IMR-90 (cell line): Measurements from ENCODE around the gene PRKCA. TPM values are rescaled to one million over a fixed set of nuclear protein-coding genes. Genes with fewer than 3 reads are reported as not detected.

Experiments
- ATAC-seq: fragments of 200-7000 bp; cut with Tn5 transposase; 2 replicates; pipeline ENCODE4 v1.9.1; 2020; ENCODE audit warnings: low read depth, mild to moderate bottlenecking, moderate library complexity
- BruUV-seq: library from RNA; stranded (reverse); fragments of 400-500 nt; replicated peaks from 2 replicates; lab custom pipeline; 2021; lab: Mats Ljungman, UMichigan
- CTCF ChIA-PET: fragments of 300-600 bp; formaldehyde crosslinking; extraction: SDS; loops from one replicate; lab custom pipeline; 2021; ENCODE audit warnings: antibody characterized with exemption; lab: Yijun Ruan, JAX
- POLR2A ChIA-PET: fragments of 300-600 bp; sonication (Branson Sonifier 250); formaldehyde crosslinking; loops from one replicate; lab custom pipeline; 2022; ENCODE audit warnings: antibody characterized with exemption; ENCODE audit not compliant: unreplicated experiment; lab: Charles Lee
- DNase-seq: peaks from one replicate; pipeline ENCODE4 v3.0.0; 2013
- H2AFZ ChIP-seq: replicated peaks from 2 replicates; pipeline ENCODE3; 2013; ENCODE audit warnings: low read length, mild to moderate bottlenecking; ENCODE audit not compliant: poor library complexity
- H2AK5ac ChIP-seq: 2 replicates; pipeline ENCODE4 v1.6.1; 2013; ENCODE audit warnings: low read depth, low read length, inconsistent platforms
- H2AK9ac ChIP-seq: replicated peaks from 2 replicates; pipeline ENCODE3; 2013; ENCODE audit warnings: mild to moderate bottlenecking, low read depth, low read length, moderate library complexity; ENCODE audit not compliant: poor library complexity
- H2BK120ac ChIP-seq: 2 replicates; pipeline ENCODE4 v1.6.1; 2013; ENCODE audit warnings: low read depth, low read length, inconsistent platforms
- H2BK15ac ChIP-seq: 3 replicates; pipeline ENCODE4 v1.6.1; 2013; ENCODE audit warnings: low read depth, low read length, inconsistent platforms
- H2BK20ac ChIP-seq: 2 replicates; pipeline ENCODE4 v1.6.1; 2013; ENCODE audit warnings: low read depth, mild to moderate bottlenecking, inconsistent platforms, low read length, moderate library complexity
- H2BK5ac ChIP-seq: 2 replicates; pipeline ENCODE4 v1.6.1; 2013; ENCODE audit warnings: mild to moderate bottlenecking, low read depth, low read length, inconsistent platforms; ENCODE audit not compliant: poor library complexity, severe bottlenecking
- H3K14ac ChIP-seq: replicated peaks from 2 replicates; pipeline ENCODE4 v1.6.1; 2013; ENCODE audit warnings: low read depth, low read length, inconsistent platforms
- H3K18ac ChIP-seq: 2 replicates; pipeline ENCODE4 v1.6.1; 2013; ENCODE audit warnings: low read depth, low read length, control low read depth
- H3K23ac ChIP-seq: 2 replicates; pipeline ENCODE4 v1.6.1; 2013; ENCODE audit warnings: low read depth, low read length, inconsistent platforms
- H3K27ac ChIP-seq: 2 replicates; pipeline ENCODE4 v1.5.1; 2013; ENCODE audit warnings: mild to moderate bottlenecking, control low read depth, low read length; ENCODE audit not compliant: insufficient read depth
- H3K27me3 ChIP-seq: 2 replicates; pipeline ENCODE4 v1.6.1; 2013; ENCODE audit warnings: low read length; ENCODE audit not compliant: control insufficient read depth, insufficient read depth
- H3K36me3 ChIP-seq: 2 replicates; pipeline ENCODE4 v1.6.1; 2013; ENCODE audit warnings: low read length, mixed read lengths; ENCODE audit not compliant: control insufficient read depth, insufficient read depth
- H3K4ac ChIP-seq: 2 replicates; pipeline ENCODE4 v1.6.1; 2013; ENCODE audit warnings: low read depth, low read length, inconsistent platforms
- H3K4me1 ChIP-seq: 2 replicates; pipeline ENCODE4 v1.6.1; 2013; ENCODE audit warnings: low read length, mixed read lengths; ENCODE audit not compliant: control insufficient read depth, insufficient read depth
- H3K4me2 ChIP-seq: 2 replicates; pipeline ENCODE4 v1.6.1; 2013; ENCODE audit warnings: low read depth, mild to moderate bottlenecking, control low read depth, low read length, moderate library complexity
- H3K4me3 ChIP-seq: 2 replicates; pipeline ENCODE4 v1.5.1; 2013; ENCODE audit warnings: low read depth, mild to moderate bottlenecking, control low read depth, low read length, moderate library complexity; ENCODE audit not compliant: insufficient read depth
- H3K56ac ChIP-seq: 2 replicates; pipeline ENCODE4 v1.6.1; 2013; ENCODE audit warnings: low read length, inconsistent platforms; ENCODE audit not compliant: insufficient read depth; ENCODE audit errors: extremely low read depth
- H3K79me1 ChIP-seq, 2 experiments: 2 replicates each; pipeline ENCODE4 v1.6.1; 2013; ENCODE audit warnings: low read length in 2 of 2, inconsistent platforms in 1 of 2, low read depth in 1 of 2
- H3K9ac ChIP-seq: 2 replicates; pipeline ENCODE4 v1.6.1; 2013; ENCODE audit warnings: low read depth, low read length, control low read depth
- H3K9me1 ChIP-seq: 2 replicates; pipeline ENCODE4 v1.6.1; 2013; ENCODE audit warnings: low read length, inconsistent platforms; ENCODE audit not compliant: insufficient read depth
- H3K9me3 ChIP-seq: 2 replicates; pipeline ENCODE4 v1.6.1; 2013; ENCODE audit warnings: low read length; ENCODE audit not compliant: control insufficient read depth, insufficient read depth
- H4K20me1 ChIP-seq: 2 replicates; pipeline ENCODE4 v1.6.1; 2013; ENCODE audit warnings: low read length, inconsistent platforms; ENCODE audit not compliant: insufficient read depth
- H4K5ac ChIP-seq: 2 replicates; pipeline ENCODE4 v1.6.1; 2013; ENCODE audit warnings: mild to moderate bottlenecking, low read depth, low read length, control low read depth
- H4K8ac ChIP-seq, 2 experiments: 2 replicates each; pipeline ENCODE4 v1.6.1; 2013; ENCODE audit warnings: low read depth in 2 of 2, low read length in 2 of 2, control low read depth in 1 of 2, inconsistent platforms in 1 of 2
- H4K91ac ChIP-seq: 2 replicates; pipeline ENCODE4 v1.6.1; 2013; ENCODE audit warnings: low read depth, low read length, inconsistent platforms; ENCODE audit not compliant: insufficient read depth
- CEBPB ChIP-seq: IDR thresholded peaks from 2 replicates; pipeline ENCODE4 v1.6.1; 2012; ENCODE audit warnings: low read depth, low read length, improper control_type of control experiment
- CHD1 ChIP-seq: IDR thresholded peaks from 2 replicates; pipeline ENCODE4 v1.6.1; 2012; ENCODE audit warnings: low read depth, low read length, improper control_type of control experiment
- CTCF ChIP-seq: conservative IDR thresholded peaks from 2 replicates; pipeline ENCODE4 v1.5.1; 2012; ENCODE audit warnings: mild to moderate bottlenecking, low read depth, low read length, improper control_type of control experiment
- MAFK ChIP-seq: IDR thresholded peaks from 2 replicates; pipeline ENCODE4 v1.6.1; 2012; ENCODE audit warnings: low read depth, low read length, improper control_type of control experiment
- MAZ ChIP-seq: IDR thresholded peaks from 2 replicates; pipeline ENCODE4 v1.6.1; 2012; ENCODE audit warnings: low read depth, mild to moderate bottlenecking, low read length, improper control_type of control experiment, moderate library complexity, borderline replicate concordance
- NFE2L2 ChIP-seq: fragments of 150-350 bp; IDR thresholded peaks from 2 replicates; pipeline ENCODE4 v1.6.1; 2016; ENCODE audit warnings: low read depth, mild to moderate bottlenecking, low read length
- RFX5 ChIP-seq: IDR thresholded peaks from 2 replicates; pipeline ENCODE4 v1.8.0; 2012; ENCODE audit warnings: low read depth, mild to moderate bottlenecking, low read length, moderate library complexity
- SMC3 ChIP-seq: fragments of 150-350 bp; IDR thresholded peaks from 2 replicates; pipeline ENCODE4 v1.6.1; 2016; ENCODE audit warnings: low read depth, mild to moderate bottlenecking, antibody characterized with exemption, low read length, moderate library complexity
- USF2 ChIP-seq: fragments of 150-350 bp; IDR thresholded peaks from 2 replicates; pipeline ENCODE4 v1.6.1; 2017; ENCODE audit warnings: mild to moderate bottlenecking, antibody characterized with exemption, low read length, low read depth
- WGBS, 2 experiments: methylation state at CpG; one replicate each; pipeline versions ENCODE4 v1.1.5 to v1.1.7; 2013; ENCODE audit warnings: missing lambda C conversion rate in 2 of 2; ENCODE audit not compliant: insufficient read length in 1 of 2; ENCODE audit errors: extremely low coverage in 2 of 2; 5-methylcytosine and 5-hydroxymethylcytosine counted together
- dilution Hi-C: fragments of 300-500 bp; cut with HindIII; formaldehyde crosslinking; loops from one replicate; pipeline ENCODE4 v1.14.3; 2018; ENCODE audit warnings: low sequenced_read_pairs; ENCODE audit not compliant: unreplicated experiment
- in situ Hi-C: fragments of 300-500 bp; cut with MboI; formaldehyde crosslinking; loops from 3 replicates; pipeline ENCODE4 v1.14.3; 2019; ENCODE audit warnings: low sequenced_read_pairs, inconsistent platforms, mixed read lengths
- intact Hi-C: fragments of 100-400 bp; cut with micrococcal nuclease; formaldehyde crosslinking; loops from 2 replicates; pipeline ENCODE4 v1.10.0; 2022
- polyA plus RNA-seq, 3 experiments: library from polyadenylated mRNA; depleted of rRNA; stranded (reverse); fragments of >200 nt; gene quantifications; 2 replicates each; pipeline ENCODE4 v1.2.3, GENCODE V29; 2012; ENCODE audit warnings: low replicate concordance in 1 of 3
- total RNA-seq: library from RNA; depleted of rRNA; stranded (reverse); fragments of >200 nt; gene quantifications from 2 replicates; pipeline ENCODE4 v1.2.3, GENCODE V29; 2012

The PRKCA gene
- total and polyA plus RNA-seq, 2 of the 4 experiments (the other 2 are of a cell fraction), result 31.0 to 46.0 TPM

GRCh38 chr17:66281661-66282369 is 20.6 kb upstream of the PRKCA start:
- no peaks in the 10 kb centered on the region for H4K20me1 ChIP-seq
- H4K5ac ChIP-seq, result no peak overlapping the region
- H3K18ac ChIP-seq, result no peak overlapping the region
- intact Hi-C loops (no loop called here), in situ Hi-C loops (no loop called here), dilution Hi-C loops (no loop called here)
- no peak overlapping the region for H2BK15ac ChIP-seq
- no peak overlapping the region for H3K14ac ChIP-seq
- peak overlapping the region; percentile 33; the same call in 1 of the 2 replicates for H3K4ac ChIP-seq
- DNase-seq, result no peak
- H4K91ac ChIP-seq, result peak overlapping the region; percentile 5; the same call in 1 of the 2 replicates
- 0 out of 2 replicates have a peak overlapping the region, but pooled peaks have one; percentile 25 for H3K23ac ChIP-seq
- no peak overlapping the region for H4K8ac ChIP-seq
- peak; percentile 40; the same call in 1 of the 2 replicates for ATAC-seq
- peak overlapping the region; percentile 61; the same call in 1 of the 2 replicates for H2AK5ac ChIP-seq
- no peaks in the 10 kb centered on the region for H3K9me3 ChIP-seq
- H2AFZ ChIP-seq, result no peak overlapping the region
- H2BK20ac ChIP-seq, result no peak overlapping the region
- H3K27me3 ChIP-seq, result no peaks in the 10 kb centered on the region
- H3K4me2 ChIP-seq, result no peak overlapping the region
- 0 out of 2 replicates have a peak, but pooled peaks cover 3% of the 10 kb centered on the region for H3K9me1 ChIP-seq
- H2BK120ac ChIP-seq, result no peak overlapping the region
- no peak overlapping the region for H2BK5ac ChIP-seq
- H3K79me1 ChIP-seq, result no peaks in the 10 kb centered on the region
- H3K27ac ChIP-seq, result no peak overlapping the region
- no peaks in the 10 kb centered on the region for H3K36me3 ChIP-seq
- H3K9ac ChIP-seq, result no peak overlapping the region
- POLR2A ChIA-PET, result no interaction called here
- peaks cover 2% of the 10 kb centered on the region for H3K4me1 ChIP-seq
- no TSS peak for BruUV-seq
- no CpG with 5 or more reads among the region's 7 CpGs for WGBS, 2 experiments
- H3K56ac ChIP-seq, result no peak overlapping the region
- TF ChIP-seq CHD1 (no peak), MAFK (no peak), USF2 (no peak), CEBPB (no peak), MAZ (no peak), CTCF (no peak), NFE2L2 (no peak), SMC3 (no peak), RFX5 (no peak)
- CTCF ChIA-PET, result no interaction called here
- no peak overlapping the region for H3K4me3 ChIP-seq
- H2AK9ac ChIP-seq, result no peak overlapping the region
